HEK293 (cell line): Measurements from ENCODE around the gene GBX2.

Experiments
- GLI4 ChIP-seq: fragments of 450-650 bp; formaldehyde crosslinking; IDR thresholded peaks from 2 replicates; pipeline ENCODE4 v1.5.1; 2016; ENCODE audit warnings: missing biosample characterization, missing genetic modification characterization
- HIC1 ChIP-seq: fragments of 450-650 bp; formaldehyde crosslinking; IDR thresholded peaks from 2 replicates; pipeline ENCODE4 v1.5.1; 2016; ENCODE audit warnings: missing biosample characterization, missing genetic modification characterization
- MEIS1 ChIP-seq: sonication (generic); formaldehyde crosslinking; IDR thresholded peaks from 2 replicates; pipeline ENCODE4 v1.8.1; 2022; ENCODE audit warnings: missing genetic modification reagents, mild to moderate bottlenecking, borderline replicate concordance
- PBX3 ChIP-seq: sonication (generic); formaldehyde crosslinking; IDR thresholded peaks from 2 replicates; pipeline ENCODE4 v1.8.1; 2022; ENCODE audit warnings: mild to moderate bottlenecking, moderate library complexity, missing genetic modification reagents
- REST ChIP-seq: fragments of 450-650 bp; formaldehyde crosslinking; IDR thresholded peaks from 2 replicates; pipeline ENCODE4 v1.5.1; 2016; ENCODE audit warnings: missing biosample characterization, missing genetic modification characterization
- TCF7L2 ChIP-seq: IDR thresholded peaks from 2 replicates; pipeline ENCODE4 v1.6.1; 2011; ENCODE audit warnings: low read depth, mild to moderate bottlenecking, inconsistent platforms, low read length, moderate library complexity, borderline replicate concordance
- ZNF114 ChIP-seq: fragments of 450-650 bp; formaldehyde crosslinking; IDR thresholded peaks from 2 replicates; pipeline ENCODE4 v1.5.0; 2017; ENCODE audit warnings: missing biosample characterization, missing genetic modification characterization
- ZNF24 ChIP-seq: fragments of 450-650 bp; formaldehyde crosslinking; IDR thresholded peaks from 2 replicates; pipeline ENCODE4 v1.5.1; 2016; ENCODE audit warnings: missing biosample characterization, missing genetic modification characterization
- ZNF274 ChIP-seq, 2 experiments: fragments of 200-500 bp in 1 of 2; fragments of 450-650 bp in 1 of 2; sonication (Bioruptor generic) in 1 of 2; formaldehyde crosslinking in 1 of 2; IDR thresholded peaks; 2 replicates each; pipeline versions ENCODE4 v1.5.1 to v1.6.1; 2014 to 2016; ENCODE audit warnings: borderline replicate concordance in 1 of 2, inconsistent platforms in 1 of 2, low read length in 1 of 2, missing biosample characterization in 1 of 2, missing genetic modification characterization in 1 of 2
- ZNF394 ChIP-seq: fragments of 450-650 bp; formaldehyde crosslinking; IDR thresholded peaks from 2 replicates; pipeline ENCODE4 v1.5.1; 2016; ENCODE audit warnings: missing biosample characterization, missing genetic modification characterization, mild to moderate bottlenecking, moderate library complexity, borderline replicate concordance
- ZNF596 ChIP-seq: fragments of 450-650 bp; IDR thresholded peaks from 2 replicates; pipeline ENCODE4 v1.5.0; 2018; ENCODE audit warnings: missing biosample characterization, mild to moderate bottlenecking, missing genetic modification characterization, moderate library complexity
- ZNF747 ChIP-seq: fragments of 450-650 bp; formaldehyde crosslinking; IDR thresholded peaks from 2 replicates; pipeline ENCODE4 v1.5.1; 2016; ENCODE audit warnings: missing biosample characterization, missing genetic modification characterization
- ZNF768 ChIP-seq: fragments of 450-650 bp; formaldehyde crosslinking; IDR thresholded peaks from 2 replicates; pipeline ENCODE4 v1.5.1; 2018; ENCODE audit warnings: missing biosample characterization, mild to moderate bottlenecking, missing genetic modification characterization
- TF ChIP-seq, protein P1 (sequence below): fragments of 450-650 bp; formaldehyde crosslinking; IDR thresholded peaks from 2 replicates; pipeline ENCODE4 v1.5.1; 2016; ENCODE audit warnings: missing biosample characterization, missing genetic modification characterization

DNA sequence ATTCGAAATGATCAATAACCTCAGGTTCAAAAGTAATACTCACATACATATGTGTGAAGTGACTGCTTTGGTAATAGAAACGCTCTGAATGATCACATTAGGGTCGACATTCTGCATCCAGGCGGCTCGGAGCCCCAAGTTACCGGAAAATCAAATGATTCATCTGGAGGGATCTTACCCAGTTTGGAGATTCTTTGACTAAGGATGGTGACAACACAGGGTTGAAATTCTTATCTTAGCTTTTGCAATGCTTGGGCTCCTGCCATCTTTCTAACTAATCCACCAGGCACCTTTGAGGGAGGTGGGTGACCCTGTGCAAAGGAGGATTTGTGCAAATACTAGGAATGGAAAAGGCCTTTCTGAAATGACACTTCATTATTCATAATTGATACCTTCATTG, 10.8 kb downstream of the GBX2 start:
- TF ChIP-seq ZNF114 (tag by site-specific recombination) (no peak), TCF7L2 (no peak), ZNF24 (no peak), ZNF274 (IDR thresholded peaks at IDR 0.05; ENCODE audit: low read length) (no peak), ZNF274 (tag by site-specific recombination; IDR thresholded peaks at IDR 0.05; ENCODE audit: borderline replicate concordance) (no peak), GLI4 (no peak), REST (tag by site-specific recombination) (no peak), ZNF768 (tag by site-specific recombination) (no peak), MEIS1 (CRISPR knock-in tag) (no peak), ZNF596 (tag by site-specific recombination) (no peak), PBX3 (CRISPR knock-in tag) (no peak), ZNF394 (tag by site-specific recombination) (no peak), ZNF747 (tag by site-specific recombination) (no peak), HIC1 (no peak)
- TF ChIP-seq, protein P1, sequence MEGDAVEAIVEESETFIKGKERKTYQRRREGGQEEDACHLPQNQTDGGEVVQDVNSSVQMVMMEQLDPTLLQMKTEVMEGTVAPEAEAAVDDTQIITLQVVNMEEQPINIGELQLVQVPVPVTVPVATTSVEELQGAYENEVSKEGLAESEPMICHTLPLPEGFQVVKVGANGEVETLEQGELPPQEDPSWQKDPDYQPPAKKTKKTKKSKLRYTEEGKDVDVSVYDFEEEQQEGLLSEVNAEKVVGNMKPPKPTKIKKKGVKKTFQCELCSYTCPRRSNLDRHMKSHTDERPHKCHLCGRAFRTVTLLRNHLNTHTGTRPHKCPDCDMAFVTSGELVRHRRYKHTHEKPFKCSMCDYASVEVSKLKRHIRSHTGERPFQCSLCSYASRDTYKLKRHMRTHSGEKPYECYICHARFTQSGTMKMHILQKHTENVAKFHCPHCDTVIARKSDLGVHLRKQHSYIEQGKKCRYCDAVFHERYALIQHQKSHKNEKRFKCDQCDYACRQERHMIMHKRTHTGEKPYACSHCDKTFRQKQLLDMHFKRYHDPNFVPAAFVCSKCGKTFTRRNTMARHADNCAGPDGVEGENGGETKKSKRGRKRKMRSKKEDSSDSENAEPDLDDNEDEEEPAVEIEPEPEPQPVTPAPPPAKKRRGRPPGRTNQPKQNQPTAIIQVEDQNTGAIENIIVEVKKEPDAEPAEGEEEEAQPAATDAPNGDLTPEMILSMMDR (tag by site-specific recombination), result no peak
